GM23338 (cell line): ENCODE data around the gene PLPPR5. TPM values are rescaled to one million over a fixed set of nuclear protein-coding genes. Genes with fewer than 3 reads are reported as not detected.

Experiments used
- ATAC-seq: fragments of 200-7000 bp; cut with Tn5 transposase; 3 replicates; pipeline ENCODE4 v1.9.1; 2020
- DNase-seq: peaks from one replicate; pipeline ENCODE4 v3.0.0-alpha.2; 2015; ENCODE audit warnings: low spot score
- H2AFZ ChIP-seq: fragments of 200-600 bp; sonication (generic); 2 replicates; pipeline ENCODE4 v1.8.0; 2016; ENCODE audit warnings: antibody characterized with exemption, mild to moderate bottlenecking, moderate library complexity
- H3F3A ChIP-seq: fragments of 200-600 bp; sonication (generic); replicated peaks from 2 replicates; pipeline ENCODE4 v1.8.0; 2017; ENCODE audit warnings: antibody characterized with exemption, mixed run types, low read depth
- H3K27ac ChIP-seq: fragments of 200-600 bp; sonication (generic); 2 replicates; pipeline ENCODE4 v1.6.1; 2016; ENCODE audit warnings: low read depth
- H3K27me3 ChIP-seq: fragments of 200-600 bp; sonication (generic); 2 replicates; pipeline ENCODE4 v1.8.0; 2016; ENCODE audit warnings: mild to moderate bottlenecking, mixed run types, moderate library complexity; ENCODE audit not compliant: insufficient read depth
- H3K36me3 ChIP-seq: fragments of 200-600 bp; sonication (generic); 2 replicates; pipeline ENCODE4 v1.8.0; 2016; ENCODE audit warnings: mild to moderate bottlenecking; ENCODE audit not compliant: insufficient read depth
- H3K4me1 ChIP-seq: fragments of 200-600 bp; sonication (generic); 2 replicates; pipeline ENCODE4 v1.8.0; 2016; ENCODE audit warnings: mild to moderate bottlenecking, moderate library complexity; ENCODE audit not compliant: insufficient read depth
- H3K4me2 ChIP-seq: fragments of 200-600 bp; sonication (generic); 2 replicates; pipeline ENCODE4 v1.7.1; 2017; ENCODE audit warnings: mixed run types
- H3K4me3 ChIP-seq: fragments of 200-600 bp; sonication (generic); 2 replicates; pipeline ENCODE4 v1.6.1; 2016; ENCODE audit warnings: mixed run types
- H3K79me2 ChIP-seq: fragments of 200-600 bp; sonication (generic); replicated peaks from 2 replicates; pipeline ENCODE4 v1.8.0; 2017; ENCODE audit warnings: mild to moderate bottlenecking; ENCODE audit not compliant: insufficient read depth
- H3K9me2 ChIP-seq: fragments of 200-600 bp; sonication (generic); 2 replicates; pipeline ENCODE4 v1.8.0; 2017; ENCODE audit not compliant: insufficient read depth
- H4K20me1 ChIP-seq: fragments of 200-600 bp; sonication (generic); replicated peaks from 2 replicates; pipeline ENCODE4 v1.8.0; 2017; ENCODE audit warnings: mild to moderate bottlenecking; ENCODE audit not compliant: insufficient read depth
- H3K27ac Mint-ChIP-seq: 2 replicates; pipeline ENCODE4 v1.8.0; 2020; ENCODE audit warnings: inconsistent platforms, mild to moderate bottlenecking, moderate library complexity, mixed read lengths
- H3K27me3 Mint-ChIP-seq: 3 replicates; pipeline ENCODE4 v1.8.0; 2022; ENCODE audit warnings: low read depth, mild to moderate bottlenecking, moderate library complexity, mixed read lengths, inconsistent platforms; ENCODE audit not compliant: insufficient read depth, poor library complexity
- H3K36me3 Mint-ChIP-seq: 3 replicates; pipeline ENCODE4 v1.8.0; 2021; ENCODE audit warnings: low read depth, mild to moderate bottlenecking, inconsistent platforms, moderate library complexity, mixed read lengths
- H3K4me1 Mint-ChIP-seq: 3 replicates; pipeline ENCODE4 v1.8.0; 2020; ENCODE audit warnings: mild to moderate bottlenecking, inconsistent platforms, mixed read lengths
- H3K4me3 Mint-ChIP-seq: 3 replicates; pipeline ENCODE4 v1.8.0; 2021; ENCODE audit warnings: moderate library complexity, mild to moderate bottlenecking, inconsistent platforms, mixed read lengths
- H3K9me3 Mint-ChIP-seq: 3 replicates; pipeline ENCODE4 v1.8.0; 2020; ENCODE audit warnings: moderate library complexity, mild to moderate bottlenecking, inconsistent platforms, mixed read lengths
- CREB1 ChIP-seq: fragments of 250-450 bp; sonication (Bioruptor Pico); IDR thresholded peaks from 2 replicates; pipeline ENCODE4 v1.5.0; 2020; ENCODE audit warnings: low read depth, mild to moderate bottlenecking, moderate library complexity
- EZH2phosphoT487 ChIP-seq: fragments of 200-600 bp; sonication (generic); IDR thresholded peaks from one replicate; pipeline ENCODE4 v1.8.1; 2018; ENCODE audit warnings: antibody characterized with exemption; ENCODE audit not compliant: unreplicated experiment
- JUNB ChIP-seq: IDR thresholded peaks from one replicate; pipeline ENCODE4 v1.6.1; 2016; ENCODE audit warnings: antibody characterized with exemption; ENCODE audit not compliant: unreplicated experiment
- NANOG ChIP-seq: IDR thresholded peaks from 2 replicates; pipeline ENCODE4 v1.6.1; 2016; ENCODE audit warnings: antibody characterized with exemption, borderline replicate concordance
- POLR2AphosphoS5 ChIP-seq: IDR thresholded peaks from 2 replicates; pipeline ENCODE4 v1.6.1; 2016; ENCODE audit warnings: antibody characterized with exemption, low read depth
- STAT1 ChIP-seq: IDR thresholded peaks from one replicate; pipeline ENCODE4 v1.6.1; 2016; ENCODE audit warnings: antibody characterized with exemption; ENCODE audit not compliant: unreplicated experiment
- ZNF114 ChIP-seq: fragments of 250-450 bp; sonication (Bioruptor Pico); IDR thresholded peaks from 2 replicates; pipeline ENCODE4 v1.5.0; 2020; ENCODE audit warnings: mild to moderate bottlenecking, moderate library complexity
- ZNF331 ChIP-seq: fragments of 250-450 bp; sonication (Bioruptor Pico); IDR thresholded peaks from 2 replicates; pipeline ENCODE4 v1.5.0; 2020; ENCODE audit warnings: low read depth, mild to moderate bottlenecking, moderate library complexity
- ZNF462 ChIP-seq: fragments of 250-450 bp; sonication (Bioruptor Pico); IDR thresholded peaks from 2 replicates; pipeline ENCODE4 v1.5.0; 2020; ENCODE audit warnings: mild to moderate bottlenecking, moderate library complexity
- polyA plus RNA-seq: library from polyadenylated mRNA; unstranded; fragments of >200 nt; fragmentation: Nextera tagmentation; extraction: Ambion mirVana; gene quantifications from 2 replicates; pipeline ENCODE4 v1.2.1, GENCODE V29; 2016
- total RNA-seq: library from RNA; depleted of rRNA; stranded (reverse); fragments of >200 nt; shearing (Covaris generic); gene quantifications from 2 replicates; pipeline ENCODE4 v1.2.3, GENCODE V29; 2014
- TF ChIP-seq, protein P1 (sequence below), 2 experiments: fragments of 200-600 bp in 1 of 2; sonication (generic) in 1 of 2; conservative IDR thresholded peaks; 2 replicates each; pipeline versions ENCODE4 v1.5.1 to v1.6.1; 2016 to 2017; ENCODE audit warnings: antibody characterized with exemption in 2 of 2, low read depth in 2 of 2, mild to moderate bottlenecking in 2 of 2, moderate library complexity in 1 of 2
- TF ChIP-seq, protein P2 (sequence below): IDR thresholded peaks from one replicate; pipeline ENCODE4 v1.6.1; 2018; ENCODE audit warnings: antibody characterized with exemption; ENCODE audit not compliant: unreplicated experiment

Gene PLPPR5
- total and polyA plus RNA-seq, 2 experiments from 2014 or later, result 3.2 to 4.2 TPM

- Histone ChIP-seq H3K4me2 (peak overlapping the region; percentile 5; the same call in 1 of the 2 replicates), H2AFZ (no peak overlapping the region), H3K27ac (no peak overlapping the region), H3K27me3 (no peaks in the 10 kb centered on the region), H4K20me1 (no peaks in the 10 kb centered on the region; the same call in 1 of the 2 replicates), H3K36me3 (no peaks in the 10 kb centered on the region), H3K79me2 (no peaks in the 10 kb centered on the region), H3K9me2 (0 out of 2 replicates have a peak, but pooled peaks cover 7% of the 10 kb centered on the region), H3F3A (no peaks in the 10 kb centered on the region), H3K4me1 (peaks cover 28% of the 10 kb centered on the region), H3K4me3 (no peak overlapping the region)
- H3K27me3 Mint-ChIP-seq, result peaks cover 1% of the 10 kb centered on the region
- H3K9me3 Mint-ChIP-seq, result no peaks in the 10 kb centered on the region
- DNase-seq (no peak), ATAC-seq (no peak)
- no peak overlapping the region for H3K27ac Mint-ChIP-seq
- no peaks in the 10 kb centered on the region for H3K36me3 Mint-ChIP-seq
- no peak overlapping the region for H3K4me3 Mint-ChIP-seq
- peaks cover 40% of the 10 kb centered on the region for H3K4me1 Mint-ChIP-seq
- no peak for TF ChIP-seq POLR2AphosphoS5
- no peak for TF ChIP-seq NANOG
- no peak for TF ChIP-seq ZNF114
- TF ChIP-seq JUNB, result no peak
- TF ChIP-seq CREB1 (CRISPR knock-in tag), result no peak
- TF ChIP-seq, protein P1, sequence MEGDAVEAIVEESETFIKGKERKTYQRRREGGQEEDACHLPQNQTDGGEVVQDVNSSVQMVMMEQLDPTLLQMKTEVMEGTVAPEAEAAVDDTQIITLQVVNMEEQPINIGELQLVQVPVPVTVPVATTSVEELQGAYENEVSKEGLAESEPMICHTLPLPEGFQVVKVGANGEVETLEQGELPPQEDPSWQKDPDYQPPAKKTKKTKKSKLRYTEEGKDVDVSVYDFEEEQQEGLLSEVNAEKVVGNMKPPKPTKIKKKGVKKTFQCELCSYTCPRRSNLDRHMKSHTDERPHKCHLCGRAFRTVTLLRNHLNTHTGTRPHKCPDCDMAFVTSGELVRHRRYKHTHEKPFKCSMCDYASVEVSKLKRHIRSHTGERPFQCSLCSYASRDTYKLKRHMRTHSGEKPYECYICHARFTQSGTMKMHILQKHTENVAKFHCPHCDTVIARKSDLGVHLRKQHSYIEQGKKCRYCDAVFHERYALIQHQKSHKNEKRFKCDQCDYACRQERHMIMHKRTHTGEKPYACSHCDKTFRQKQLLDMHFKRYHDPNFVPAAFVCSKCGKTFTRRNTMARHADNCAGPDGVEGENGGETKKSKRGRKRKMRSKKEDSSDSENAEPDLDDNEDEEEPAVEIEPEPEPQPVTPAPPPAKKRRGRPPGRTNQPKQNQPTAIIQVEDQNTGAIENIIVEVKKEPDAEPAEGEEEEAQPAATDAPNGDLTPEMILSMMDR (conservative IDR thresholded peaks at IDR 0.05; ENCODE audit: low read depth in 2 of 2), result no peak
- TF ChIP-seq EZH2phosphoT487, result no peak
Measured at GRCh38 chr1:98967122-98967521, 37.5 kb downstream of the PLPPR5 start.

DNA sequence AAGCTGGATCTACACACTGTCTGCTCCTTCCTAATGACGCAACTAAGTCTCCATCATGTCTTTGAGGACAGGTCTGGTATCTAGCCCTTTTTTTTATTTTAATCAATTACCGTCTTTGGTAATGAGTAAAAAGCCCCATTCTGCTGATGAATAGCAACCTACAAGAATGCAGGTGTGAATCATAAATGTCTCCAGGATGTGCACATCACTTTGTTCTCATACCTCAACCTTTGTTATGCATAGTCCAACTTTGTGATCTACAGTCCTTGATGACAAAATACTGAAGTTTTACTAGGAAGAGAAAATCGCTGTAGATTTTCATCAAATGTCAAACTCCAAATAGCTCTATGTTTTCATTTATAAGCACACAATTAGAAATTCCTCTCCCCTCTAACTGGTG lies 39.3 kb downstream of the PLPPR5 start:
- ATAC-seq (no peak), DNase-seq (no peak)
- peaks cover 28% of the 10 kb centered on the region for H3K4me1 ChIP-seq
- no peak overlapping the region for H3K27ac Mint-ChIP-seq
- H3K9me3 Mint-ChIP-seq, result no peaks in the 10 kb centered on the region
- H3K27ac ChIP-seq, result no peak overlapping the region
- no peaks in the 10 kb centered on the region for H3F3A ChIP-seq
- no peak overlapping the region for H2AFZ ChIP-seq
- H3K4me3 Mint-ChIP-seq, result no peak overlapping the region
- H3K36me3 ChIP-seq, result no peaks in the 10 kb centered on the region
- H3K27me3 Mint-ChIP-seq, result no peaks in the 10 kb centered on the region
- H3K4me1 Mint-ChIP-seq, result peaks cover 40% of the 10 kb centered on the region
- H3K36me3 Mint-ChIP-seq, result no peaks in the 10 kb centered on the region
- H3K4me2 ChIP-seq, result no peak overlapping the region
- H3K79me2 ChIP-seq, result no peaks in the 10 kb centered on the region
- no peak overlapping the region for H3K4me3 ChIP-seq
- no peaks in the 10 kb centered on the region for H3K27me3 ChIP-seq
- H3K9me2 ChIP-seq, result 0 out of 2 replicates have a peak, but pooled peaks cover 7% of the 10 kb centered on the region
- H4K20me1 ChIP-seq, result no peaks in the 10 kb centered on the region
- TF ChIP-seq ZNF114 (no peak), ZNF331 (CRISPR knock-in tag) (no peak), STAT1 (no peak), CREB1 (CRISPR knock-in tag) (no peak), ZNF462 (CRISPR knock-in tag) (no peak), POLR2AphosphoS5 (no peak)
- TF ChIP-seq, protein P2, sequence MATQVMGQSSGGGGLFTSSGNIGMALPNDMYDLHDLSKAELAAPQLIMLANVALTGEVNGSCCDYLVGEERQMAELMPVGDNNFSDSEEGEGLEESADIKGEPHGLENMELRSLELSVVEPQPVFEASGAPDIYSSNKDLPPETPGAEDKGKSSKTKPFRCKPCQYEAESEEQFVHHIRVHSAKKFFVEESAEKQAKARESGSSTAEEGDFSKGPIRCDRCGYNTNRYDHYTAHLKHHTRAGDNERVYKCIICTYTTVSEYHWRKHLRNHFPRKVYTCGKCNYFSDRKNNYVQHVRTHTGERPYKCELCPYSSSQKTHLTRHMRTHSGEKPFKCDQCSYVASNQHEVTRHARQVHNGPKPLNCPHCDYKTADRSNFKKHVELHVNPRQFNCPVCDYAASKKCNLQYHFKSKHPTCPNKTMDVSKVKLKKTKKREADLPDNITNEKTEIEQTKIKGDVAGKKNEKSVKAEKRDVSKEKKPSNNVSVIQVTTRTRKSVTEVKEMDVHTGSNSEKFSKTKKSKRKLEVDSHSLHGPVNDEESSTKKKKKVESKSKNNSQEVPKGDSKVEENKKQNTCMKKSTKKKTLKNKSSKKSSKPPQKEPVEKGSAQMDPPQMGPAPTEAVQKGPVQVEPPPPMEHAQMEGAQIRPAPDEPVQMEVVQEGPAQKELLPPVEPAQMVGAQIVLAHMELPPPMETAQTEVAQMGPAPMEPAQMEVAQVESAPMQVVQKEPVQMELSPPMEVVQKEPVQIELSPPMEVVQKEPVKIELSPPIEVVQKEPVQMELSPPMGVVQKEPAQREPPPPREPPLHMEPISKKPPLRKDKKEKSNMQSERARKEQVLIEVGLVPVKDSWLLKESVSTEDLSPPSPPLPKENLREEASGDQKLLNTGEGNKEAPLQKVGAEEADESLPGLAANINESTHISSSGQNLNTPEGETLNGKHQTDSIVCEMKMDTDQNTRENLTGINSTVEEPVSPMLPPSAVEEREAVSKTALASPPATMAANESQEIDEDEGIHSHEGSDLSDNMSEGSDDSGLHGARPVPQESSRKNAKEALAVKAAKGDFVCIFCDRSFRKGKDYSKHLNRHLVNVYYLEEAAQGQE, result no peak
